Heart left ventricle (tissue), 16 donors: ENCODE results near the gene FABP1. TPM values are rescaled to one million over a fixed set of nuclear protein-coding genes. Genes with fewer than 3 reads are reported as not detected.

Source experiments
- ATAC-seq, 4 donors: fragments of 200-7000 bp; cut with Tn5 transposase; one replicate each; pipeline ENCODE4 v1.9.1; 2020 to 2022; ENCODE audit warnings: moderate library complexity in 4 of 4, mild to moderate bottlenecking in 3 of 4, moderate number of reproducible peaks in 1 of 4
- DNase-seq, 5 donors: peaks; one replicate each; pipeline ENCODE4 v3.0.0-alpha.2; 2020
- H3K27ac ChIP-seq, 12 donors: fragments of 200-600 bp; sonication (generic) in 4 of 12; one replicate each; pipeline versions ENCODE4 v1.5.0 to v1.8.0; 2016 to 2022; ENCODE audit warnings: mild to moderate bottlenecking in 2 of 12
- H3K27me3 ChIP-seq, 9 donors: fragments of 200-600 bp; sonication (generic) in 2 of 9; one replicate each; pipeline versions ENCODE4 v1.5.1 to v1.8.0; 2016 to 2022; ENCODE audit warnings: mild to moderate bottlenecking in 3 of 9
- H3K36me3 ChIP-seq, 9 donors: fragments of 200-600 bp; sonication (generic) in 2 of 9; one replicate each; pipeline versions ENCODE4 v1.5.0 to v1.8.0; 2018 to 2022; ENCODE audit warnings: mild to moderate bottlenecking in 2 of 9
- H3K4me1 ChIP-seq, 12 donors: fragments of 200-600 bp; sonication (generic) in 4 of 12; one replicate each; pipeline versions ENCODE4 v1.5.0 to v1.8.0; 2016 to 2022; ENCODE audit warnings: mild to moderate bottlenecking in 3 of 12
- H3K4me3 ChIP-seq, 12 donors: fragments of 200-600 bp; sonication (generic) in 4 of 12; one replicate each; pipeline versions ENCODE4 v1.5.0 to v1.8.0; 2017 to 2022; ENCODE audit warnings: mild to moderate bottlenecking in 9 of 12, moderate library complexity in 4 of 12
- H3K9me3 ChIP-seq, 12 donors: fragments of 200-600 bp; sonication (generic) in 4 of 12; one replicate each; pipeline versions ENCODE4 v1.5.0 to v1.8.0; 2016 to 2022; ENCODE audit warnings: mild to moderate bottlenecking in 1 of 12
- CTCF ChIP-seq, 12 donors: fragments of 200-600 bp; sonication (generic) in 4 of 12; IDR thresholded peaks; one replicate each; pipeline versions ENCODE4 v1.5.0 to v1.8.0; 2018 to 2022; ENCODE audit warnings: antibody characterized with exemption in 12 of 12, mild to moderate bottlenecking in 5 of 12
- POLR2A ChIP-seq, 2 donors: fragments of 450-650 bp; IDR thresholded peaks; one replicate each; pipeline ENCODE4 v1.6.1; 2017; ENCODE audit warnings: antibody characterized with exemption in 2 of 2, mild to moderate bottlenecking in 2 of 2, moderate library complexity in 2 of 2
- WGBS, 4 donors: extraction: QIAGEN DNeasy Blood & Tissue Kit in 2 of 4; methylation state at CpG; one replicate each; pipeline versions ENCODE4 v1.1.5 to v1.1.7; 2013 to 2018; 5-methylcytosine and 5-hydroxymethylcytosine counted together
- intact Hi-C, 10 donors: fragments of 100-400 bp; cut with DNase I; formaldehyde crosslinking; loops; one replicate each; pipeline versions ENCODE4 v1.11.1 to v1.14.2; 2022
- polyA plus RNA-seq, 2 donors: library from polyadenylated mRNA; stranded (reverse); fragments of 200-250 nt; gene quantifications; one replicate each; pipeline ENCODE4 v1.2.3, GENCODE V29; 2013
- total RNA-seq, 9 donors: library from RNA; depleted of rRNA in 2 of 9; stranded (reverse); fragments of >200 nt in 2 of 9; fragmentation: NEBNext Ultra II Directional in 3 of 9; extraction: Animal tissue kit (Norgen Biotek cat#: 25700) in 3 of 9; gene quantifications; one replicate each; pipeline versions ENCODE4 v1.1.0 to v1.2.4, GENCODE V29; 2016 to 2023
- donor health status: ischemic (EF 13 %, LVEDD 7.1; RV severe dilation, severe dysfunction).
- donor health status: healthy with polysubstance abuse.
- donor health status: DM: no; HTN: yes; CAD: no.
- donor health status: DM: no; HTN: no; CAD: no.
- donor health status: ischemic (EF 25% LVEDD 6.9; RV normal size, moderate dysfunction).
- donor health status: ischemic (EF 25% LVEDD 5.7; RV mildly dilated, moderate dysfunction).
- donor health status: healthy.
- donor health status: DM: yes; HTN: yes; CAD: no.
- donor health status: ischemic (EF 35%, LVEDD 5.7; RV mildly dilated, moderate dysfunction).
- donor health status: nonischemic (EF 11% LVEDD 7.7; RV severe dilation, severe dysfunction).
- donor health status: DM: yes; HTN: yes; CAD: no.
- donor health status: PGD.
- donor health status: ischemic (EF 29% LVEDD 5.4; RV normal size, mild dysfunction).
- donor health status: nonischemic (EF 23%, LVEDD 6.1; RV moderate dilation, normal function).

Gene FABP1
- total and polyA plus RNA-seq, 11 donors = 0.99 to 1.2 TPM; not detected in 9

- no peak for ATAC-seq
- H3K9me3 ChIP-seq = no peaks in the 10 kb centered on the region
- no peak for DNase-seq
- no peak for TF ChIP-seq POLR2A (IDR thresholded peaks at IDR 0.05)
- no peak for TF ChIP-seq CTCF (IDR thresholded peaks at IDR 0.05)
- 92 to 96% (median 94%) methylated on average over 4 of the region's 4 CpGs for WGBS, 4 donors
- no peaks in the 10 kb centered on the region for H3K4me1 ChIP-seq
- intact Hi-C loops = no loop called here
- no peak overlapping the region for H3K27ac ChIP-seq
- H3K27me3 ChIP-seq = no peaks in the 10 kb centered on the region
- no peak overlapping the region for H3K4me3 ChIP-seq
- H3K36me3 ChIP-seq = no peaks in the 10 kb centered on the region
Measured at GRCh38 chr2:88121678-88122077, 6.2 kb downstream of the FABP1 start.

GRCh38 chr2:88117973-88118372 is 9.9 kb downstream of the FABP1 start:
- DNase-seq = no peak
- WGBS, 4 donors = 86 to 95% (median 88%) methylated on average over 4 of the region's 4 CpGs
- TF ChIP-seq CTCF (IDR thresholded peaks at IDR 0.05) (no peak), POLR2A (IDR thresholded peaks at IDR 0.05) (no peak)
- no peaks in the 10 kb centered on the region for H3K27me3 ChIP-seq
- no peak overlapping the region for H3K4me3 ChIP-seq
- H3K27ac ChIP-seq = no peak overlapping the region
- peaks cover 0 to 9% (median 0%) of the 10 kb centered on the region in 9 donors for H3K36me3 ChIP-seq
- no peaks in the 10 kb centered on the region for H3K9me3 ChIP-seq
- peaks cover 0 to 10% (median 0%) of the 10 kb centered on the region in 12 donors for H3K4me1 ChIP-seq
- intact Hi-C loops = no loop called here
- no peak for ATAC-seq

GRCh38 chr2:88116669-88117432 is 11.0 kb downstream of the FABP1 start:
- H3K9me3 ChIP-seq = no peaks in the 10 kb centered on the region
- intact Hi-C loops = no loop called here

More at GRCh38 chr2:88116669-88117432, 11.0 kb downstream of the FABP1 start:
- peaks cover 0 to 10% (median 0%) of the 10 kb centered on the region in 12 donors for H3K4me1 ChIP-seq
- H3K27ac ChIP-seq = no peak overlapping the region
- TF ChIP-seq CTCF (IDR thresholded peaks at IDR 0.05) (no peak), POLR2A (IDR thresholded peaks at IDR 0.05) (no peak)
- H3K4me3 ChIP-seq = no peak overlapping the region
- ATAC-seq = no peak
- 90 to 95% (median 94%) methylated on average over 18 of the region's 18 CpGs for WGBS, 4 donors
- H3K27me3 ChIP-seq = no peaks in the 10 kb centered on the region
- H3K36me3 ChIP-seq = peaks cover 0 to 20% (median 0%) of the 10 kb centered on the region in 9 donors
- DNase-seq = no peak
